T-helper 1 cell (primary cell): ENCODE measurements around the gene SYNJ2.

Source experiments
- DNase-seq, 5 donors: peaks; one replicate each; pipeline ENCODE4 v3.0.0-alpha.2; 2012 to 2020

The SYNJ2 gene

DNA sequence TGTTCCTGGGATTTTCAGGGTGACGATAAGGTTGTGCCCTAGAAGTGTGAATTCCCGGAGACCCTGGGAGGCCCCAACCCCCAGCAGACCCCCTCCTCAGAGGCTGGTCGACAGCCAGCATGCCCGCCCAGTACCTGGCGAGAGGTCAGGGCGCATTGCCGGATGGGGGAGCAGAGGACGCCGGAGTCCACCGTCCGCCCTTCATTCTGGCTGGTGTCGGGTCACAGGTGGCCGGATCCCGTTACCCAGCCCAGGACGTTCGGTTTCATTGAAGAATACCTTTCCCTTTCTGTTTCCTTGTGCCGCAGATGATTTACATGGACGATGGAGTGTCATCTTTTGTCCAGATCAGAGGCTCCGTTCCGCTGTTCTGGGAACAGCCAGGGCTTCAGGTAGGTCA lies 61.3 kb downstream of the SYNJ2 start:
- DNase-seq, result no peak

DNA sequence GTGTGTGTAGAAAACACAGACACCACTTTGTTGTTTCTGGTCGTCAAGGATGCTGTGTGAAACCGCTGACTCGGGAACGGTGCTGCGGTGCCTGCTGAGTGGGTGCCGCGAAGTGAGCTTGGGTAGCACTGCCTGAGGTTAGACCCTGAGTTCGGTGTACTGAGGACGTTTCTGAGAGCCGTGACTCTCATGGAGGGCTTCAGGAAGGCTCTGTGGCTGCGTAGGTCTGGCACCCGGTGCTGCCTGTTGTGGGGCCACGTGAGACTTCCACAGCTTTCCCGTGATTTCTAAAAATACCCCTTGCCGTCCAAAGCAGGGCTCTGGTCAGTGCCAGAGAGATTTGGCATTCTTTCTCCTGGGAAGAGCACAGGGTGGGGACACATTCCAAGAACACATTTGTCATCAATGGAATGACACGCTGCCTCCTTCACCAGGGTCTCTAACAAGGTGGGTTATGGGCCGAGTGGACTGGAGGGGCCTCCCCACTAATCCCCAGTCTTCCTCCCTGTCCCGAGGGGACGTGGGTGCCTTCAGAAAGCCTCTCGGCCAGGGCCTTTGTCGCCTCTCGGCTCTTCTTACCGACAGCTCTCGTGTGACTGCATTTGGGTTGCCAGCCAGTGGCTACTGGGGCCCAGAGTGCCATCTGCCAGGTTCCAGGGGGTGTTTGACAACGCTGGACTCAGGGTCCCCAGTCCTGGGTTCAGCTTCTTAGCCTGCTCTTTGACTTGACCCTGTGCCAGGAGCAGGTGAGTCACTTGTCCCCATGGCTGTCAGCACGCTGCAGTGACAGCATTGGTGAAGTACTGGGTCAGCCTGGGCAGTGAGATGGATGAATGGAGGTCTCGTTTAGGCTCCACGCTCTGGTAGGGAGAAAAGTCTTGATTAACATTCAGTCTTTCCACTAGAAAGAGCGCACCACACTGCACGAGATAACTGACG lies 62.2 kb downstream of the SYNJ2 start:
- no peak for DNase-seq

DNA sequence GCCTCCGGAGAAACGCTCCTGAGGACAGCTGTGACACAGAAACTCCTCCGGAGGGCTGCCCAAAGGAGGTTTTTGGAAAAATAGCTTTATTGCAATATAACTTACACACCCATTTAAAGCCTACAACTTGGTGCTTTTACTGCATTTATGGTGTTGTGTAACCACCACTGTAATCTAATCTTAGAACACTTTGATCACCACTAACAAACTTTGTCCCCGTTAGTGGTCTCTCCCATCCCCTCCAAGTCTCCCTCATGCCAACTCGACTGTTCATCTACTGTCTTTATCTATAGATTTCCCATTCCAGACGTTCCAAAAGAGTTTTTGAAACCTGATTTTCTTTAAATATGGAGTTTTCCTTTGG lies 62.8 kb downstream of the SYNJ2 start:
- DNase-seq, result no peak

DNA sequence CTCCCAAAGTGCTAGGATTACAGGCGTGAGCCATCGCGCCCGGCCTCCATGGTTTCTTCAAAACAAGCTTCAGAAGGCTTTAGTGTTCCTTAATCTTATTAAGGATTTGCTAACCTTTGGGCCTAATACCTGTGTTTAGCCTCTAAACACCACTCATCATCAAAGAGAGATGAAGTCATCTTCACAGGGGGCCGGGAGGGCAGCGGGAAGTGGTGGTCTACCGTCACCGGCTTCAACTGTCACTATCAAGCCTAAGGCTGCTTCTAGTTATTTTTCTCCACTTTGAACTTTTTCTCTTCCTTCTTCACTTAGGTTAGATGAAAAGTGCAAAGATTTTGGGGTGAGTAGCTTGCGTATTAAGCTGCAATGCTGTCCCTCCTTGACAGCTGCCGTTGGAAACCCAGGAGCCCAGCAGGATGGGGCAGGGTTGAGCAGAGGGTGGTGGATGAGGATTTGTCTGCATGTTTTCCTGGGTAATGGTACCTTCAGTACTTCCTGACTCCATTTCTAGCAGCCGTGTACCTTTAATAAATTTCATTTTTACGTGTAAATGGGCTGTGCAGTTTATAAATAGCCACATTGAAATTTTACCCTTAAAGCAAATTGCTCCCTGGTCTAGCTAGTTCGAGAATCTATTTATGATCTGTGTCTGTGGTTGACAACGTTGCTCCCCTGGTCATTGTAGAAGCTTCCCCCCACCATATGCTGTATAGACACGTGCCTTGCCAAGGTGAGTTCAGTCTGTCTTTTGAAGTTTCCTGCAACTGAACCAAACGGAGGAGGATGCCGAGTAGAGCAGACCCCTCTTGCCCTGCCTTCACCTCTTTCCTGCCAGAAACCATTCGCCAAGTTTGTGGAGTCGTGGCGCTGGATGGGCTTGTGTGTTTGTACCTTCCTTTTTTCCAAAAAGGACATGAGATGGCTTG lies 64.8 kb downstream of the SYNJ2 start:
- DNase-seq, result no peak

DNA sequence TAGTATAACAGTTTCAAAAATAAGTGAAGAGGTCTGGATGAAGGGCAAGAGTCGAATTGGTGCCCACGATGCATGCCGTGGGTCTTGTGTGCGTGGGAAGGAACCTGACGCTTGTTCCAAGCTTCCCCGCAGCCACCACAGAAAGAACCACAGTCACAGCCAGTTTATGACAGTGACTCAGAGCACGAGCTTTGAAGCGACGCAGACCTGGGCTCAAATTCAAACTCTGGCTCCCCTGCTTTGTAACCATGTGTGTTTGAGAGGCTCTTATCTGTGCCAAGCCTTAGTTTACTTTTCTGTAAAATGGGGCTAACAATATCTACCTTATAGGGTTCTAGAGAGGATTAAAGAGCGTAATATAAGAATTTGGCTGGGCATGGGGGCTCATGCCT lies 65.5 kb downstream of the SYNJ2 start:
- peak in 1 of 5 donors; percentile 63 for DNase-seq

DNA sequence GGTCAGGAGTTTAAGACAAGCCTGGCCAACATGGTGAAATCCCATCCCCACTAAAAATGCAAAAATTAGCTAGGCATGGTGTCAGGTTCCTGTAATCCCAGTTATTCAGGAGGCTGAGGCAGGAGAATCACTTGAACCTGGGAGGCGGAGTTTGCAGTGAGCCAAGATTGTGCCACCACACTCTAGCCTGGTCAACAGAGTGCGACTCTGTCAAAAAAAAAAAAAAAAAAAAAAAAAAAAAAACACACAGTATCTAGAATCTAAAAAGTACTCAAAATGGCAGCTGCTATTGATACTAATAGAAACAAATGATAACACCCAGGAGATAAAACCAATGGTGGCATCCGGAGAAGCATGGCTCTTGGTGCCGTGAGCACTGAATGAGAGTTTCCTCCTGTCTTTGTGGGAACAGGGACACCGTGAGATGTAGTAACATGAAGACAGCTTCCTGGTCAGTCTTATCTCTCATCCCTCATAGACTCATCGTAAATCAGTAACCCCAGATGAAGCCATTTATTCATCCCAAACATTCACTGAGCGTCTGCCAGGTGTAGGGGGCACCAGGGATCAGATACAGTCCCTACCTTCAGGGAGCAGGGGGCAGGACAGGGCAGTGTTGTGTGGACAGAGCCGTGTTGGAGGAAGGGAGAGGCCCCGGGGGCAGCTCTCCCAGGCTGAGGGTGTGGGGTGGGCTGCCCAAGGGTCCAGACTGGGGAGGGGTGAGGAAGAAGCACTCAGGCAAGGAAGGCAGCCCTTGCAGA lies 66.1 kb downstream of the SYNJ2 start:
- DNase-seq, result no peak

DNA sequence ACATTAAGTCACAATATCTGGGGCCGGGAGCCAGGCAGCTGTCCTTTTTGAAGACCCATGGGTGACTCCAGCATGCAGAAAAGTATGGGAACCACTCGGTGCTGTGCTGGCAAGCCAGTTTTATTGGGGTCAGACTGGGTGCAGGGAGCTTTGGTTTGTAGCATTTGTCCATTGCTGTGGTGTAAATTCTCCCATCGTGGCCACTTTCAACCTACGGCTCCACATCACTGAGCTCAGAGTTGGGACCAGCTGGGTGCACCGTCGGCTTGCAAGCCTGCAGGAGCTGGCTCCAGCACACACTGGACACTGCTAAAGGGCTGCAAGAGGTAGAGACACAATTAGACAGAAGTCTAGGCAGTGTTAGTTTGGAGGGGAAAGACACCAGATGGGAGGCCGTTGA lies 66.9 kb downstream of the SYNJ2 start:
- DNase-seq, result no peak

DNA sequence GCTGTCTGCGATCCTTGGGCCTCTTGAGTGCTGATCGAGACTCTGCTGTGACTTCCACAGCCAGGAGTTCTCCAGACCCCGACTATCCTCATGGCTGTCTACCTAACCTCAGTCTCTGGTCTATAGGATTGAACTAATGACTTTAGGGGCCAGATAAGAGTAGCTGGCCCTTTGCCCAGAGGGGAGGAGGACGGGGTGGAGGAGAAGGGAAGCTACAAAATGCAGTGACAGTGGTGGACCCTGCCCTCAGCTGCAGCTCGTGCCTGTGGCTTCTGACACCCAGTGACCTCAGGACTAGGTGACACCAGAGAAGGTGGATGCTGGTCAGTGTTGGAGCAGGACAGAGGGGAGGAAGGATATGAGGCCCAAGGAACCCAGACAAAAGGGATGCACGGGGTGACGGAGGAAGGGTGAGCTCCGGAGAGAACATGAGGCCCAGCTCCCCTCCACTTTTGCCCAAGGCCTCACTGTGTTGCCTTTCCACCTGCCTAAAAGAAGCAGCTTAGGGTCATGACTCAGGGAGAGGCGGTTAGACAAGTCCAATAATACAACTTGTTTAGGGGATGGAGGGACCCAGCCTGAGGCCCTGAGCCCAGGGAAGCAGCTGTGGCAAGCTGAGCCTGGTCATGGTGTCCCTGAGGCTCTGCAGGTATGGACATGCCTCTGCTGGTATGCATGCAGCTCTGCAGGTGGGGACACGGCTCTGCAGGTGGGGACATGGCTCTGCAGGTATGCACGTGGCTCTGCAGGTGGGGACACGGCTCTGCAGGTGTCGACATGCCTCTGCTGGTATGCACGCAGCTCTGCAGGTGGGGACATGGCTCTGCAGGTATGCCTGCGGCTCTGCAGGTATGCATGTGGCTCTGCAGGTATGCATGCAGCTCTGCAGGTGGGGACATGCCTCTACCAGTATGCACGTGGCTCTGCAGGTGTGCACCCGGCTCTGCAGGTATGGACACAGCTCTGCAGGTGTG lies 67.7 kb downstream of the SYNJ2 start:
- no peak for DNase-seq

DNA sequence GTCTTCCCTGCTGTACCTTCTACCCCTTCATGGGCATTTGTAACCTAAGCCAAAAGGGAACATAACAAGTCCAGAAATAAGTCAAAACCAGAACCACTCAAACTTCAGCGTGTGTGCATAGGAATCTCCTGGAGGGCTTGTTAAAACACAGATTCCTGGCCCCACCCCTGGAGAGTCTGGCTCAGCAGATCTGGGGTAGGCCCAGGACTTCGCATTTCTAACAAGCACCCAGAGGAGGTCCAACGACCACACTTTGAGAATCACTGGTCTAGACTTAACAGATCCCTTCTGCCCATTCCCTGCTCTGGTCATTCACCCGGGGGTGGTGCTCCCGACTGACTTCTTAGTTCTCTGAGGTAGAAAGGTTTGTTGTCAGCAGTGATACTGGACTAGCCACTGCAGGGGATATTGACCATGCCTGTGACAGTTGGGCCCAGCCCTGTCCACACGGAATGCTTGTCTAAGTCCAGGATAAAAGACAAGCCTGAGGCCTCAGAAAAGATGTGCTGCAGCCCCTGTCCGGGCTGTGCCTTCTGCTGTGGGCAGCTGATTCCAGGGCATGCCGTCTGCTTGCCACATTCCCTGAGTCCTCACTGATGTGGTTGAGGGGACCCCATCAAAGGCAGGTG lies 68.6 kb downstream of the SYNJ2 start:
- no peak for DNase-seq

DNA sequence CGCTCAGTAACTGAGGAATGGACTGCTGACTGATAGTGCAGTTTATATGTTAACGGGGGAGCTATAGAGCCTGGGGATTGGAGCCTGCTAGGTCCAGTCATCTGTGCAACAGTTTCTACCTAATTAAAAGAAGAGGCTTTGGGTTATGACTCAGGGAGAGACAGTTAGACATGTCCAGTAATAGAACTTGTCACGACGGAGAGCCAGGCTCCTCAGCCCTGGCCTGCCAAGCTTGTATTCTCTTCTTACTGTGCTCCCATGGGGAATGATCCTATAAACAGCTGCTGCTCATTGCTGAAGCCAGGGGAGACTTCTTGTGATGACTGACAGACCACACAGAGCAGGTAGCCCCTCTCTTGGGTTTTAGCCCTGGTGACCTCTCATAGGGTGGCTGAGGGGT lies 69.3 kb downstream of the SYNJ2 start:
- no peak for DNase-seq

DNA sequence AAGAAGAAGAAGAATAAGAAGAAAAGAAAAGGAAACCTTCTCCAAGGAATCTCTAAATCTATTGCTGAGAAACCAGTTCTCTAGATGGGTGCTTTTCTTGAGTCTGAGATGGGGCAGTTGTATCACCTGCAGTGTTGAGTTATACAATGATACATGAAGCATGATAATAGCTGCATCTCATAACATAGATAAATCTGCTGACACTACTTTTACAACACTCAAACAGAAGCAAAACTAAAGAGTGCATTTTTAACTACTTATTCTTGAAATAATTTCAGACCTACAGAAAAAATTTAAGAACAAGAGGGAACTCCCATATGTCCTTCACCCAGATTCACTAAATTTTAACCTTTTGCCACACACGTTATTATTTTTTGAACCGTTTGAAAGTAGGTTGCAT lies 70.3 kb downstream of the SYNJ2 start:
- no peak for DNase-seq

DNA sequence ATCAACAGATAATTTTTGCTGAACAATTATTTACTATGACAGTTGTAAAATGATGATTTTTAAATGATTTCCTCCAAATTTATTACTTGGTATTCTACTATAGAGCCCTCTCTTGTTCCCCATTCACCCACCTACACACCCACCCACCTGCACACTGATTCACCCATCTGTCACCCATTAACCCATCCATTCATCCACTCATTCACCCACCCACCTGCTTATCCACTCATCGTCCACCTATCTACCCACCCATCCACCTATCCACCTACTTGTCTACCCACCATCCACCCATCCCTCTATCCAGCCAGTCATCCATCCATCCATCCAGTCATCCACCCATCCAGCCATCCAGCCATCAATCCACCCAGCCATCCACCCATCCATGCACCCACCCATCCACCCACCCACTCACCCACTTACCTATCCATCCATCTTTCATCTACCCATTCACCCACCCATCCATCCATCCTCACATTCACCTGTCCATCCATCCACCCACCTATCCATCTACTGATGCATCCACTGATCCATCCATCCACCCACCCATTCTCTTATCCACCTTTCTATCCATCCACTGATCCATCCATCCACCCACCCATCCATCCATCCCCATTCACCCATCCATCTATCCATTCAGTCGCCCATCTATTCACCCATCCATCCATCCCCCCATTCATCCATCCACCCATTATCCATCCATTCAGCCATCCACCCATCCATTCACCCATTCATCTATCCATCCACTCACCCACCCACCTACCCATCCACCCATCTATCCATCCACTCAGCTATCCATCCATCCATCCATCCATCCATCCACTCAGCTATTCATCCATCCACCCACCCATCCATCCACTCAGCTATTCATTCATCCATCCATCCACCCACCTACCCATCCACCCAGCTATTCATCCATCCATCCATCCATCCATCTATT lies 72.0 kb downstream of the SYNJ2 start:
- DNase-seq, result no peak

DNA sequence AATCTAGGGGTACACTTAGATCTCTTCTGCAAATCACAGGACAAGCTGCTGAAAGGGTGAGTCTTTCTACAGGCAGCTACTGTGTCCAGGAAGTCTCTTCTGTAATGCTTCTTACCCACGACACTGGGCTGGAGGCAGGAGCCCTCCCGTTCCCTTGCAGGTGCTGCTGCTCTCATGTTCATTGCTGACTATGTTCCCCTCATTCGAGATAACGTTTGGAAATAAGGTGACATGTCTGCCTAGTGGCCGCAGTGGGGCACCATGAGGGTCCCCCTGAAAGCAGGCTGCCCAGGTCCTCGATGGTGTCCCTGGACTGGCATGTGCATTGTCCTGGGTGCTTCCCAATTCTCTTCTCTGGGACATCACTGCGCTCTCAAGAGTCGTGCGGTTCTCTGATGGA lies 74.7 kb downstream of the SYNJ2 start:
- no peak for DNase-seq

DNA sequence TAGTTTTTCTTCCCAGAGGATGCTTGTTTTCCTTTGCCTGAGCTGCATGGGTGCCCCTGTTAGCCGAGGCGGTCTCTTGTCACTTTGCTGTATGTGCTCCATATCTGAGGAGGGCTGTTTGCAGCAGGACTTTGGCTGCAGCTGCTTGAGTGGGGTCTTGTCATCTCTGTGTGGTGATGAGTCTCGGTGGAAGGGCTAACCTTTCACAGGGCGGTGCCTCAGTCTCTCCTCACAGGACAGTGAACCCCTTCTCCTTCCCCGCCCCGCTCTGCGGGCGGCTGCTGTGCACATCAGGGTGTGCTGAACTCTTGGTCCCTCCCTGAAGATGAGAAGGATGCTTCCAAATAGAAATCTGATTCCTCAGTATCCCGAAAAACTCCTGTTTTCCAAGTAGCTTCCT lies 75.1 kb downstream of the SYNJ2 start:
- no peak for DNase-seq

DNA sequence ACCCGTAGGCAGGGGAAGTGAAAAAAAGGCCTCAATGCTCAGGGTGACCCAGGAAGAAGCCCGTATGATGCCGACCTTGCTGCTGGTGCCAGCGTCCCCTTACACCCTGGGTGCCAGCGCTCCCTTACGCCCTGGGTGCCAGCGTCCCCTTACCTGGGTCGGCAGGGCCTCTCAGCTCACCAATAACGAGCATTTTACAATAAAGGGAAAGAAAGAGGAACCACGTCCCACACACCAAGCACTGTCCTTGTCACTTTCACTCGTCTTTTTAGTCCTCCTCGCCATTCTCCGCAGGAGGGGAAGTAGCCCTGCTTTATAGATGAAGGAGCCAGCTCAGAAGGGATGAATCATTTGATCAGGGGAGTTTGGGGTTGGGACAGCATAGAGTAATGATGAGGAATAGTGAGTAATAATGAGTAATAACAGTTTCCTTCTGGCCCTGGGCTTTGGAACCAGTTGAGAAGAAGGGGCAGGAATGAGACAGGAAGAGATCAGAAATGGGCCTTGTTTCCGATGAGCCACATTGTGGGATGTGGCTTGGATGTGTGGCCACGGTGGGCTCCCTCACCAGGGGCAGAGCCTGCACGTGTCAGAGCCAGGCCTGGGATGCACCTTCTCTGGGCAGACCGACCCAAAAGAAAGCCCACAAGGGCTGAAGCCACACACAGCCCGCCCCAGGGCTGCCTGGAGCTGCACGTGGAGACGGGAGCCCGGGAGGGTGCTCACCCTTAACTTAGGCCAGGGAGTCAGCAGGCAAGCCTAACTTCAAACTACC lies 75.7 kb downstream of the SYNJ2 start:
- peak in 1 of 5 donors; percentile 60 for DNase-seq

DNA sequence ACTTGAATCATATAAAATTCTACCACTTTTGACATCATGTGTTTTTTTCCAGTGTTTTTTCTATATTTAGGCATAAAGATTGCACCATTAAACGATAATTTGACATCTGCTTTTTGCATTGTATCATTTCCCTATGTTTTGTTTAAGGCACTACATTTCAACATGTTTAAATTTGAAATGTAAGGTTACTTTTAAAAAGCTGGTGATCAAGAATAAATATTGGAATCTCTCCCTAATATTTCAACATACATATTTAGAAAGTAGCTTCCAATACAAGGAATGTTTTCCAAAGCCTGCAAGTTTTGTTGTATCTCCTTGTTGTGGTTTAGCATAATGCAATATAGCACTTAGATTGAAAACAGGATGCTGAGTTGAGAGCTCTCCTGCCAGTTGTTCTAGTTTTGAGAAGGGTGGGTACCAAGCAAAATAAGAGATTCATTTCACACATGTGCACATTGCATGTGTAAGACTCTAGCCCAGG lies 76.5 kb downstream of the SYNJ2 start:
- peak in 1 of 5 donors; percentile 45 for DNase-seq

DNA sequence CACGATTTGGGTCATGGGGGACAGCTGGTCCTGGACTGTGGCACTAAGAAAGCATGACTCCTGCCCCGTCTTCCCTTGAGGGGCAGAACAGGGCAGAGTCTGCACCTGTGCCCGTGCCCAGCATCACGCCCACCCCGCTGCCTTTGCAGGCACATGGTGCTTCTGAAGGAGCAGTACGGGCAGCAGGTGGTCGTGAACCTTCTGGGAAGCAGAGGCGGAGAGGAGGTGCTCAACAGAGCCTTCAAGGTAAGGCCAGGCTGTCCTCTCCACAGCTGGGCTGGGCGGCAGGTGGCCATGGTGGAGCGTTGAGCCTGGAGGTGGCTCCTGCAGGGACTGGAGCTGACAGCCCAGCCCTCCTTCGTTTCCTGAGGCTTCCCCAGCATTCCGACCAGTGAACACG lies 77.4 kb downstream of the SYNJ2 start:
- no peak for DNase-seq

DNA sequence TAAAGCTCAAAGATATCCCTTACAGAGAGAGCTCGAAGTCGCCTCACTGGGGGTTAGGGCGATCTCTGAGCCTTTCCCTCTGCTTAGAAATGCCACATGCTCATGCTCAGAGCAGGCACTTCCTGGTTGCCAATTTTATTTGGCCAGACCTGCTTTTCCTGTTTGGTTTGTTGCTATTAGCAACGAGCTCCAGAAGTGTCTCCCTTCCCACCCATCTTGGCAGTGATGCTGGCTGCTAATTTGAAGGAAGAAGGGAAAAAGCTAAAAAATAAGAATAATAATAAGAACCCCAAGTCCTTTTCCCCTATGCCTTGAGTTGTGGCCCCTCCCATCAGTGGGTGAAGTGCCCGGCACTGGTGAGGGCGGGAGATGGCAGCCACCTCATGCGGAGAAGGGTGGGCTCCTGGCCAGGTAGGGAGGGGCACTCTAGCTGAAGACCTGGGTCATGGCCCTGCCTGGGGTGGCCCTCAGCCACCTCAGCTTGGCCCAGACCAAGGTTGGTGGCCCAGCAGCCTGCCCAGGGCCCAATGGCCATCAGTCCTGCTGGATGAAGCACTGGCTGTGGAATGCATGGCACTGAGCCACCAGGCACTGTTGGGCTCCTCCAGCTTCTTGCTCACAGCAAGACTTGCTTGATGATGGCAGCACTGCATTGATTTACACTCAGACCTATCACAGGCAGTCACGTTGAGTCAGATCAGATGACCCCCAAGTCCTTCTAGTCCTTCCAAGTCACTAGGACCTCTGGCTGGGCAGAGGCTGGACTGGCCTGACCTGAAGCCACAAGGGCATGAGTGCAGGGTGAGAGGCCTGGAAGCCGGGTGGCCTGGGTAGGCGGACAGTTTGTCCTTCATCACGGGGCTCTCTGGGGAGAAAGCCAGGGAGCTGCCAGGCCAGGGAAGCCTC lies 79.0 kb downstream of the SYNJ2 start:
- DNase-seq, result no peak
